Fibroblast of gingiva (primary cell): ENCODE measurements around the gene KTI12.

Experiments used
- DNase-seq: peaks from one replicate; pipeline ENCODE4 v3.0.0-alpha.2; 2011; ENCODE audit warnings: low read depth

Gene KTI12

DNA sequence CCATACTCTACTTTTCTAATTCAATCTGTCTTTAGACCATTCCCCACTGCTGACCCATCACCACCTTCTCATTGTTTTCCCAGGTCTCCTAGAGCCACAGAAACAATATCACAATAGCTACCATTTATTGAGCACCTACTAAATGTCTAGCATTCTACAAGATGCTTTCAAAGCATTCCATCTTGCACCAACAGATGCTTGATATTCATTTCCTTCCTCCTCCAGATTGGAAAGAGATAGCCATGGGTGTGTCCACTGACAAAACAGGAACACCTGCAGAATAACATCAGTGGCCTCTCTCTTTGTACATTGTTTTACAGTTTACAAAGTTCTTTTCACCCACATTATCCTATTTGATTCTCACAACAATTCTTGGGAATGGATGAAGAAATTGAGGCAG lies 45.4 kb downstream of the KTI12 start:
- no peak for DNase-seq

DNA sequence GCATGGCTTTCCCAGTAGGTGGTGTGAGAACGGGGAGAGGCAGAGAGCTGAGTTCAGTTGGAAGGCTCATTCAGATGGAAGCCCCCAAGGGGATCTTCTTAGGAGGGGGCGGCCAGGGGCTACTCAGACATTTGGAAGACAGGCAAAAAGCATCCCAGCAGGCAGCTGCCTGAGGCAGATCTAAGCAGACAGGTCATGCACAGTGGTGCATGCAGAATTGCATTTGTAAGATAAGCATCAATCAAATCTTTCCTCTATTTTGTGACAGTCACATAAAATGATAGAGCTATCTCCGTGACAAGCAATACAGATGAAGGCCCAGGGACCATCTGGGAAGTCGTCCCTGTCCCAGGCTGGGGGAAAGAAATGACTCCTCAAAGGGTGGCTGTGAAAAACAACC lies 46.9 kb downstream of the KTI12 start:
- no peak for DNase-seq

GRCh38 chr1:51982161-51982560 lies 51.4 kb downstream of the KTI12 start:
- no peak for DNase-seq
